ENCODE measurements around the gene BRWD1.

The BRWD1 gene

GRCh38 chr21:39220150-39220549 lies 93.3 kb downstream of the BRWD1 start:
- H2AFZ ChIP-seq (ENCODE audit: low read depth), result no peak overlapping the region
- no peak overlapping the region for H3K9ac ChIP-seq
- no peaks in the 10 kb centered on the region for H4K20me1 ChIP-seq (ENCODE audit: insufficient read depth)
- no peak overlapping the region for H3K4me2 ChIP-seq
- no peaks in the 10 kb centered on the region for H3K79me2 ChIP-seq (ENCODE audit: insufficient read depth, low read depth)
- no peaks in the 10 kb centered on the region for H3K4me1 ChIP-seq (ENCODE audit: low read depth, poor library complexity, severe bottlenecking)
- no peak for TF ChIP-seq CTCF (conservative IDR thresholded peaks at IDR 0.05; ENCODE audit: low read depth, low read length)
- no peak overlapping the region for H3K27ac ChIP-seq
- no peaks in the 10 kb centered on the region for H3K27me3 ChIP-seq (ENCODE audit: insufficient read depth, low read depth)
- no peaks in the 10 kb centered on the region; the same call in 1 of the 2 replicates for H3K36me3 ChIP-seq (ENCODE audit: insufficient read depth)
- no peak overlapping the region for H3K4me3 ChIP-seq (IDR thresholded peaks at IDR 0.05; ENCODE audit: insufficient read depth, low read depth, low read length)

- Histone ChIP-seq H3K4me2 (no peak overlapping the region), H4K20me1 (ENCODE audit: insufficient read depth) (no peaks in the 10 kb centered on the region), H2AFZ (ENCODE audit: low read depth) (no peak overlapping the region), H3K4me1 (ENCODE audit: low read depth, poor library complexity, severe bottlenecking) (no peaks in the 10 kb centered on the region), H3K27me3 (ENCODE audit: insufficient read depth, low read depth) (no peaks in the 10 kb centered on the region), H3K36me3 (ENCODE audit: insufficient read depth) (no peaks in the 10 kb centered on the region), H3K9ac (no peak overlapping the region), H3K4me3 (IDR thresholded peaks at IDR 0.05; ENCODE audit: insufficient read depth, low read depth, low read length) (no peak overlapping the region), H3K27ac (no peak overlapping the region), H3K79me2 (ENCODE audit: insufficient read depth, low read depth) (no peaks in the 10 kb centered on the region)
- TF ChIP-seq CTCF (conservative IDR thresholded peaks at IDR 0.05; ENCODE audit: low read depth, low read length), result no peak
These were observed 95.4 kb downstream of the BRWD1 start for GRCh38 chr21:39218082-39218409.

DNA sequence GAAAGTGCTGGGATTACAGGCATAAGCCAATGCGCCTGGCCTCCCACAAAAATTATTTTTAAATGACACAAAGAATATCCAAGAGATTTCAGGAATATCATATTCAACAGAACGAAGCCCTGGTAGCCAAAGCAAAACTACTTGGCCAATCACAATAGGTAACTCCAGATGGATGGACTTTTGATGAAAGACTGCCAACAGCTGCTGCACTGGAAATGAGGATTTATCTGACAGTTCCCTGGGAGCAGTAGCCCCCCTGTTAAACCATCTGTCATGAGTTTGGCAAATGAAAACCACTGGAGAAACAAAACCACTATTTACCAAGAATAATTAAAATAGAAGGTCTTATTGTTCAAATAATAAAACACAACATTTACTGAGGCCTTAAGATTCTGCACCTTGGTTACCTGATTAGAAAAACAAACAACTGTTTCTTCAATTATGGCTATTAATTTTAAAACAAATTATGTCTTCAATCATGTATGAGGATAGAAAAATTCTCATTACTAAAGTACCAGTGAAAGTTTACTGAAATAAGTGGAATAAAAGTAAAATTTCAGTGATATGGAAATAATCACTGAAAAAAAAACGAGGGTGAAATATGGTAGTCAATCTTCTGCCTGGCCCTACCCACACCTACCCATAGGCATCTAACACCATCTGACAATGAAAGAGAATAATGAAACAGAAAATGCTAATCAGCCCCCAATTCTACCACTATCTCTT lies 95.9 kb downstream of the BRWD1 start:
- Histone ChIP-seq H3K4me3 (IDR thresholded peaks at IDR 0.05; ENCODE audit: insufficient read depth, low read depth, low read length) (no peak overlapping the region), H4K20me1 (ENCODE audit: insufficient read depth) (no peaks in the 10 kb centered on the region), H3K9ac (no peak overlapping the region), H3K27me3 (ENCODE audit: insufficient read depth, low read depth) (no peaks in the 10 kb centered on the region), H3K4me1 (ENCODE audit: low read depth, poor library complexity, severe bottlenecking) (no peaks in the 10 kb centered on the region), H3K27ac (no peak overlapping the region), H3K79me2 (ENCODE audit: insufficient read depth, low read depth) (no peaks in the 10 kb centered on the region), H2AFZ (ENCODE audit: low read depth) (no peak overlapping the region), H3K4me2 (no peak overlapping the region), H3K36me3 (ENCODE audit: insufficient read depth) (no peaks in the 10 kb centered on the region)
- no peak for TF ChIP-seq CTCF (conservative IDR thresholded peaks at IDR 0.05; ENCODE audit: low read depth, low read length)

GRCh38 chr21:39216290-39216689 lies 97.1 kb downstream of the BRWD1 start:
- H3K4me2 ChIP-seq, result no peak overlapping the region
- H2AFZ ChIP-seq (ENCODE audit: low read depth), result no peak overlapping the region
- no peak overlapping the region for H3K9ac ChIP-seq
- H3K79me2 ChIP-seq (ENCODE audit: insufficient read depth, low read depth), result no peaks in the 10 kb centered on the region
- H3K4me3 ChIP-seq (IDR thresholded peaks at IDR 0.05; ENCODE audit: insufficient read depth, low read depth, low read length), result no peak overlapping the region
- no peak for TF ChIP-seq CTCF (conservative IDR thresholded peaks at IDR 0.05; ENCODE audit: low read depth, low read length)
- no peak overlapping the region for H3K27ac ChIP-seq
- H3K4me1 ChIP-seq (ENCODE audit: low read depth, poor library complexity, severe bottlenecking), result no peaks in the 10 kb centered on the region
- no peaks in the 10 kb centered on the region for H3K36me3 ChIP-seq (ENCODE audit: insufficient read depth)
- no peaks in the 10 kb centered on the region for H4K20me1 ChIP-seq (ENCODE audit: insufficient read depth)
- no peaks in the 10 kb centered on the region for H3K27me3 ChIP-seq (ENCODE audit: insufficient read depth, low read depth)

All from KMS-11 (cell line).